A549 (cell line): ENCODE results near the gene CLMN. TPM values are rescaled to one million over a fixed set of nuclear protein-coding genes. Genes with fewer than 3 reads are reported as not detected.
A peak's percentile ranks its signal among the peaks of the same experiment; 100 is the strongest.

ENCODE experiments used
- ATAC-seq, 2 experiments: fragments of 200-7000 bp in 1 of 2; fragments of >200 bp in 1 of 2; cut with Nextera tagmentation in 1 of 2; cut with Tn5 transposase in 1 of 2; 3 replicates each; pipeline versions ENCODE4 v1.8.0 to v1.9.1; 2018 to 2020; ENCODE audit warnings: mild to moderate bottlenecking in 1 of 2, moderate library complexity in 1 of 2
- CTCF ChIA-PET: fragments of 300-600 bp; sonication (Branson Sonifier 250); formaldehyde crosslinking; extraction: SDS; loops from one replicate; lab custom pipeline; 2021; ENCODE audit warnings: antibody characterized with exemption, inconsistent platforms; lab: Yijun Ruan, JAX
- POLR2A ChIA-PET: fragments of 350-600 bp; formaldehyde crosslinking; extraction: SDS; loops from one replicate; lab custom pipeline; 2021; ENCODE audit warnings: antibody characterized with exemption, inconsistent platforms; lab: Yijun Ruan, JAX
- DNase-seq, 2 experiments: peaks; one replicate each; pipeline versions ENCODE4 v3.0.0 to v3.0.0-alpha.2; 2011 to 2016; ENCODE audit warnings: low read depth in 1 of 2, low spot score in 1 of 2
- FAIRE-seq: peaks from 2 replicates; lab custom pipeline; 2011; peaks lifted over from hg19 to GRCh38; lab: Jason Lieb, UNC
- H3K27ac ChIP-seq, 2 experiments: fragments of >200 bp; sonication (Bioruptor Twin); formaldehyde crosslinking; 3 replicates each; pipeline ENCODE4 v1.5.1; 2016 to 2017
- H3K4me1 ChIP-seq: fragments of >200 bp; sonication (Bioruptor Twin); formaldehyde crosslinking; 3 replicates; pipeline ENCODE4 v1.6.1; 2016
- H3K4me2 ChIP-seq: fragments of >200 bp; sonication (Bioruptor Twin); formaldehyde crosslinking; 3 replicates; pipeline ENCODE4 v1.6.1; 2016
- H3K4me3 ChIP-seq: fragments of >200 bp; sonication (Bioruptor Twin); formaldehyde crosslinking; 3 replicates; pipeline ENCODE4 v1.5.1; 2016
- H3K9me3 ChIP-seq: fragments of >200 bp; sonication (Bioruptor Twin); formaldehyde crosslinking; 3 replicates; pipeline ENCODE4 v1.6.1; 2016
- EHF ChIP-seq: fragments of 250-450 bp; sonication (Bioruptor Pico); IDR thresholded peaks from 2 replicates; pipeline ENCODE4 v1.5.0; 2020; ENCODE audit warnings: mild to moderate bottlenecking
- KDM1A ChIP-seq: fragments of 200-600 bp; sonication (generic); IDR thresholded peaks from 2 replicates; pipeline ENCODE4 v1.6.1; 2016; ENCODE audit warnings: low read depth, mild to moderate bottlenecking
- KDM5A ChIP-seq: fragments of 200-600 bp; sonication (generic); IDR thresholded peaks from 2 replicates; pipeline ENCODE4 v1.6.1; 2016; ENCODE audit warnings: antibody characterized with exemption, mild to moderate bottlenecking
- MAFK ChIP-seq: fragments of 450-650 bp; IDR thresholded peaks from 2 replicates; pipeline ENCODE4 v1.6.1; 2014; ENCODE audit not compliant: partially characterized antibody
- POLR2A ChIP-seq: IDR thresholded peaks from 2 replicates; pipeline ENCODE4 v1.6.1; 2012; ENCODE audit warnings: mild to moderate bottlenecking, low read length
- RNF2 ChIP-seq: fragments of 200-600 bp; sonication (generic); IDR thresholded peaks from 2 replicates; pipeline ENCODE4 v1.6.1; 2016; ENCODE audit warnings: low read depth, mild to moderate bottlenecking, antibody characterized with exemption, moderate library complexity, borderline replicate concordance
- ZFP36 ChIP-seq: fragments of 450-650 bp; IDR thresholded peaks from 2 replicates; pipeline ENCODE4 v1.6.1; 2014; ENCODE audit warnings: borderline replicate concordance; ENCODE audit not compliant: partially characterized antibody
- WGBS: methylation state at CpG from one replicate; pipeline ENCODE4 v1.1.6; 2017; ENCODE audit errors: missing lambda C conversion rate; 5-methylcytosine and 5-hydroxymethylcytosine counted together
- polyA plus RNA-seq, 4 experiments: library from polyadenylated mRNA; depleted of rRNA in 3 of 4; stranded (reverse); fragments of >200 nt; fragmentation: RNase III in 1 of 4; extraction: RNeasy Plus Mini Kit Qiagen cat#74134 plus additional on column Dnase treatment in 1 of 4; gene quantifications; 2 replicates in 3 of 4; 3 replicates in 1 of 4; pipeline ENCODE4 v1.2.3, GENCODE V29; 2011 to 2017
- TF ChIP-seq, protein P1 (sequence below): fragments of >200 bp; sonication (Bioruptor Twin); formaldehyde crosslinking; IDR thresholded peaks from 3 replicates; pipeline ENCODE4 v1.5.1; 2016
- TF ChIP-seq, protein P2 (sequence below): fragments of >200 bp; sonication (Bioruptor Twin); formaldehyde crosslinking; IDR thresholded peaks from 3 replicates; pipeline ENCODE4 v1.6.1; 2016
- TF ChIP-seq, protein P3 (sequence below): IDR thresholded peaks from 2 replicates; pipeline ENCODE4 v1.6.1; 2012
- TF ChIP-seq, protein P4 (sequence below): fragments of 150-350 bp; IDR thresholded peaks from 2 replicates; pipeline ENCODE4 v1.6.1; 2014; ENCODE audit warnings: low read depth, mild to moderate bottlenecking, low read length

CLMN gene
- polyA plus RNA-seq, 2 of the 4 experiments (the other 2 are of a cell fraction): 2.9 to 10.6 TPM

DNA sequence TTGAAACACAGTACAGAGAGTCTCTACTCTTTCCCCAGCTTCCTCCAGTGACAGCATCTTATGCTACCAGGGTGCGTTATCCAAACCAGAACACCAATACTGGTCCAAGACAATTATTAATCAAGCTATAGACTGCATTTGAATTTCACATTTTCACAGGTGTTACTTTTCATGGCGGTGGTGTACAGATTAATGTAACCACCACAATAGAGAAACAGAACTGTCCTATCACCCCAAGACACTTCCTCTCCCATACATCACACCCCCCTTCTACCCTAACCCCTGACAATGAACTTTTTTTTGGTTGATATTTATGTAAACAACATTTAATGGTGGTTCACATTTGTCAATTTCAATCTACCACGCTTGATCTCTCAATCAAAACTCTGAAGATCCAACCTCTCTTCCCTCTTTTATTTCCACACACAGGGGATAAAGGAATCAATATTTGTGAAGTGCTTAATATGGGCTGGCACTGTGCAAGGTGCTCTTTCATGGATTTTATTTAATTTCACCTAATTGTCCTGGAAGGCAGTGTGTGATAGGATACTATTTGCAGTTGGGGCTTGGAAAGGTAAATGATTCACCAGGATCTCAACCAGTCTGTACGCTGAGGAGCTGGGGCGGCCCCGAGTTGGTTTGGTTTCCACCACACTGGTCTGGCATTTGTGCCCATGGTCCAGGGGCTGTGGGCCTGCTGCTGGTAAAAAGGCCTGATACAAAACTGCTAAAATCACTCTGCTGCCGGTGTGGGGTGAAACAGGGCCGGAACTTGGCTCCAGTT lies 107.8 kb downstream of the CLMN start (continued):
- no peak for TF ChIP-seq ZFP36
- TF ChIP-seq KDM1A: no peak
- TF ChIP-seq POLR2A: no peak

DNA sequence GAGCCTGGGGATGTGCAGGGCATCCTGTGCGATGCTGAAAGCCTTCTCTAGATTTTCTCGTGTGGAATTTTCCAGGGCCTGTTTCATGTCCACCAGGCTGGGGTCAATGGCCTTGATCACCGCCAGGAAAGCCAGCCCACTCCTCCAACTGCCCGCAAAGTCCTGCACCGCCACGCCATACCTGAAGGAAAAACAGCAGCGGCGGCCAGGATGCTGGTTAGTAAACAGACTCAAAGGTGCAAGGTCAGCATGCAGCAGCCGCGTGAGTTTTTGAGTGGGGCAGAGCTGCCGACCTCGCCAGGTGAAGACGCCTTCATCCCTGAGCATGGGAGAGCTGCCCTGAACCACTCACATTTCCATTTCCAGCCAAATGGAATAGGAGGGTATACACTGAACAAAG lies 109.0 kb downstream of the CLMN start:
- no peak overlapping the region for H3K27ac ChIP-seq
- ATAC-seq: no peak
- H3K9me3 ChIP-seq: peaks cover 7% of the 10 kb centered on the region; the same call in 1 of the 3 replicates
- H3K4me2 ChIP-seq: no peak overlapping the region
- H3K4me1 ChIP-seq: no peaks in the 10 kb centered on the region
- DNase-seq: no peak
- 93% methylated on average over 13 of the region's 13 CpGs for WGBS
- FAIRE-seq: no peak
- CTCF ChIA-PET: no interaction called here
- POLR2A ChIA-PET: no interaction called here
- H3K4me3 ChIP-seq: no peak overlapping the region
- TF ChIP-seq, protein P1, sequence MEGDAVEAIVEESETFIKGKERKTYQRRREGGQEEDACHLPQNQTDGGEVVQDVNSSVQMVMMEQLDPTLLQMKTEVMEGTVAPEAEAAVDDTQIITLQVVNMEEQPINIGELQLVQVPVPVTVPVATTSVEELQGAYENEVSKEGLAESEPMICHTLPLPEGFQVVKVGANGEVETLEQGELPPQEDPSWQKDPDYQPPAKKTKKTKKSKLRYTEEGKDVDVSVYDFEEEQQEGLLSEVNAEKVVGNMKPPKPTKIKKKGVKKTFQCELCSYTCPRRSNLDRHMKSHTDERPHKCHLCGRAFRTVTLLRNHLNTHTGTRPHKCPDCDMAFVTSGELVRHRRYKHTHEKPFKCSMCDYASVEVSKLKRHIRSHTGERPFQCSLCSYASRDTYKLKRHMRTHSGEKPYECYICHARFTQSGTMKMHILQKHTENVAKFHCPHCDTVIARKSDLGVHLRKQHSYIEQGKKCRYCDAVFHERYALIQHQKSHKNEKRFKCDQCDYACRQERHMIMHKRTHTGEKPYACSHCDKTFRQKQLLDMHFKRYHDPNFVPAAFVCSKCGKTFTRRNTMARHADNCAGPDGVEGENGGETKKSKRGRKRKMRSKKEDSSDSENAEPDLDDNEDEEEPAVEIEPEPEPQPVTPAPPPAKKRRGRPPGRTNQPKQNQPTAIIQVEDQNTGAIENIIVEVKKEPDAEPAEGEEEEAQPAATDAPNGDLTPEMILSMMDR: no peak
- TF ChIP-seq, protein P2, sequence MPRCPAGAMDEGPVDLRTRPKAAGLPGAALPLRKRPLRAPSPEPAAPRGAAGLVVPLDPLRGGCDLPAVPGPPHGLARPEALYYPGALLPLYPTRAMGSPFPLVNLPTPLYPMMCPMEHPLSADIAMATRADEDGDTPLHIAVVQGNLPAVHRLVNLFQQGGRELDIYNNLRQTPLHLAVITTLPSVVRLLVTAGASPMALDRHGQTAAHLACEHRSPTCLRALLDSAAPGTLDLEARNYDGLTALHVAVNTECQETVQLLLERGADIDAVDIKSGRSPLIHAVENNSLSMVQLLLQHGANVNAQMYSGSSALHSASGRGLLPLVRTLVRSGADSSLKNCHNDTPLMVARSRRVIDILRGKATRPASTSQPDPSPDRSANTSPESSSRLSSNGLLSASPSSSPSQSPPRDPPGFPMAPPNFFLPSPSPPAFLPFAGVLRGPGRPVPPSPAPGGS: no peak
- no peak for TF ChIP-seq KDM5A
- TF ChIP-seq, protein P3, sequence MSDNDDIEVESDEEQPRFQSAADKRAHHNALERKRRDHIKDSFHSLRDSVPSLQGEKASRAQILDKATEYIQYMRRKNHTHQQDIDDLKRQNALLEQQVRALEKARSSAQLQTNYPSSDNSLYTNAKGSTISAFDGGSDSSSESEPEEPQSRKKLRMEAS: no peak
- TF ChIP-seq MAFK: peak; percentile 31

DNA sequence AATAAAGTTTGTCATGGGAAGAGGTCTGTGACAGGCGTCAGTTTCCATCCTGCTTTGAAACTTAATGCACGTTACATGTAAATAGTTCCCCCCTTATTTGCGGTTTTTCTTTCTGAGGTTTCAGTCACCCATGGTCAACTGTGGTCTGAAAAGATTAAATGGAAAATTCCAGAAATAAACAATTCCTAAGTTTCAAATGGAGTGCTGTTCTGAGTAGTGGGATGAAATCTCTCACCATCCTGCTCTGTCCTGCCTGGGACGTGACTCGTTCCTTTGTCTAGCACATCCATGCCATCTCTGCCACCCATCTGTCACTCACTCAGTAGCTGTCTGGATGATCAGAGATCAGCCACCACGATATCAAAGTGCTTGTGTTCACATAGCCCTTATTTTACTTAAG lies 111.1 kb downstream of the CLMN start:
- CTCF ChIA-PET: interaction anchor here (1.4 kb wide), 1 partner anchor 20 kb away, joined by 3 read pairs; no protein-coding TSS in a partner anchor
- FAIRE-seq (no peak), DNase-seq (no peak), ATAC-seq (no peak)
- Histone ChIP-seq H3K9me3 (peaks cover 11% of the 10 kb centered on the region; the same call in 2 of the 3 replicates), H3K4me2 (no peak overlapping the region), H3K4me3 (no peak overlapping the region), H3K4me1 (no peaks in the 10 kb centered on the region), H3K27ac (no peak overlapping the region)
- 87% methylated on average over 6 of the region's 6 CpGs for WGBS
- POLR2A ChIA-PET: no interaction called here
- TF ChIP-seq EHF (CRISPR knock-in tag) (no peak), RNF2 (no peak)

DNA sequence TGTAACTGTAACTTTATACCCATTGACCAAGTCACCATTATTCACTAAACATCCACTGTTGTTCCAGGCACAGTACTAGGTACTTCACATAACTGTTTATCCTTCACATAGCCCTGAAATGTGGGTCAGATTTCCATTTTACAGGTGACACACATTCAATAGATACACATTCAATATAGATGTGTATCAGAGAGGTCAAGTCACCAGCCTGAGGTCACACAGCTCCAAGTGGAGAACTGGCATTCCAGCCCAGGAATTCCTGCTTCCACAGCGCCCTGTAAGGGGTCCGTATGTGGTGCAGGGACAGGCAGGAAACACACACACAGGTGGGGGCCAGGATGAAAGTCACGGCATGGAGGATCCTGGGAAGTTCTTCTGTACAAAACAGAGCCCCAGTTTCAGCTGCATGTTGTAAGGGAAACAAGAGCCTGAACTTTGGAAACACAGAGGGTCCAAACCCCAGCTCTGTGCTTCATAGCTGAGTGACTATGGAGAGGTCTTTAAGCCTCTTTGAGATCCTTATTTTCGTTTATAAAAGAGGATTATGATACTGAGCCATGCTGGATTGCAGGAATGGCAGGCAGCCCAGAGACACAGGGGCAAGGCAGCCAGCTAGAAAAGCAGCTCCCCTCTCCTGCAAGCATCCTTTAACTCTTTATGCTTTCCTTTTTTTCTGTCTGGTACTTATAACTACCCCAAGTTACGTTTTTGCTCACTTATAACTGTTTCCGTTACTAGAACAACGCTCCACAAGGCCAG lies 112.1 kb downstream of the CLMN start:
- FAIRE-seq (no peak), ATAC-seq (no peak), DNase-seq (no peak)
- POLR2A ChIA-PET: no interaction called here
- Histone ChIP-seq H3K9me3 (peaks cover 11% of the 10 kb centered on the region; the same call in 2 of the 3 replicates), H3K4me2 (no peak overlapping the region), H3K4me3 (no peak overlapping the region), H3K27ac (no peak overlapping the region), H3K4me1 (no peaks in the 10 kb centered on the region)
- CTCF ChIA-PET: no interaction called here
- TF ChIP-seq ZFP36: peak; percentile 29
- TF ChIP-seq, protein P4, sequence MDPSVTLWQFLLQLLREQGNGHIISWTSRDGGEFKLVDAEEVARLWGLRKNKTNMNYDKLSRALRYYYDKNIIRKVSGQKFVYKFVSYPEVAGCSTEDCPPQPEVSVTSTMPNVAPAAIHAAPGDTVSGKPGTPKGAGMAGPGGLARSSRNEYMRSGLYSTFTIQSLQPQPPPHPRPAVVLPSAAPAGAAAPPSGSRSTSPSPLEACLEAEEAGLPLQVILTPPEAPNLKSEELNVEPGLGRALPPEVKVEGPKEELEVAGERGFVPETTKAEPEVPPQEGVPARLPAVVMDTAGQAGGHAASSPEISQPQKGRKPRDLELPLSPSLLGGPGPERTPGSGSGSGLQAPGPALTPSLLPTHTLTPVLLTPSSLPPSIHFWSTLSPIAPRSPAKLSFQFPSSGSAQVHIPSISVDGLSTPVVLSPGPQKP: no peak
- 69% methylated on average over 7 of the region's 7 CpGs for WGBS
